ENCODE data around the gene TEF.

DNA sequence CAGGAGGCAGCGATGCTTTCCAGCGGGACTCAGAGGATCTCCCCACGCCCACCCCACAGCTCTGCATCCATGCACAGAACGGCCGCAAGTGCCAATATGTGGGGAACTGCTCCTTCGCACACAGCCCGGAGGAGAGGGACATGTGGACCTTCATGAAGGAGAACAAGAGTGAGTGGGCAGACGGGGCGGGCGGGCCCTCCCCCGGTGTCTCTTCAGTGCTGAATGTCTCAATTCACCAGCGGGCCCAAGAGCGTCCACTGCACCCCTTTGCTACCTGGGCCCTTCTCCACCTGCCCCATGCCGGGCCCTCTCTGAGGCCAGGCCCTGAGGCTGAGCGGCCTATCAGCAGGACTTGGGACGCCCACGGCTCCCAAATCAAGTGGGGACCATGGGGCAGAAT, 25.8 kb upstream of the TEF start:
- TF ChIP-seq EP300 (IDR thresholded peaks at IDR 0.05; ENCODE audit: borderline replicate concordance in 1 of 2, low read depth in 1 of 2, low read length in 1 of 2) = no peak
- TF ChIP-seq POLR2AphosphoS5 (IDR thresholded peaks at IDR 0.05; ENCODE audit: low read depth, low read length) = no peak
- TF ChIP-seq, protein P1, sequence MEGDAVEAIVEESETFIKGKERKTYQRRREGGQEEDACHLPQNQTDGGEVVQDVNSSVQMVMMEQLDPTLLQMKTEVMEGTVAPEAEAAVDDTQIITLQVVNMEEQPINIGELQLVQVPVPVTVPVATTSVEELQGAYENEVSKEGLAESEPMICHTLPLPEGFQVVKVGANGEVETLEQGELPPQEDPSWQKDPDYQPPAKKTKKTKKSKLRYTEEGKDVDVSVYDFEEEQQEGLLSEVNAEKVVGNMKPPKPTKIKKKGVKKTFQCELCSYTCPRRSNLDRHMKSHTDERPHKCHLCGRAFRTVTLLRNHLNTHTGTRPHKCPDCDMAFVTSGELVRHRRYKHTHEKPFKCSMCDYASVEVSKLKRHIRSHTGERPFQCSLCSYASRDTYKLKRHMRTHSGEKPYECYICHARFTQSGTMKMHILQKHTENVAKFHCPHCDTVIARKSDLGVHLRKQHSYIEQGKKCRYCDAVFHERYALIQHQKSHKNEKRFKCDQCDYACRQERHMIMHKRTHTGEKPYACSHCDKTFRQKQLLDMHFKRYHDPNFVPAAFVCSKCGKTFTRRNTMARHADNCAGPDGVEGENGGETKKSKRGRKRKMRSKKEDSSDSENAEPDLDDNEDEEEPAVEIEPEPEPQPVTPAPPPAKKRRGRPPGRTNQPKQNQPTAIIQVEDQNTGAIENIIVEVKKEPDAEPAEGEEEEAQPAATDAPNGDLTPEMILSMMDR (IDR thresholded peaks at IDR 0.05) = no peak
- TF ChIP-seq, protein P2, sequence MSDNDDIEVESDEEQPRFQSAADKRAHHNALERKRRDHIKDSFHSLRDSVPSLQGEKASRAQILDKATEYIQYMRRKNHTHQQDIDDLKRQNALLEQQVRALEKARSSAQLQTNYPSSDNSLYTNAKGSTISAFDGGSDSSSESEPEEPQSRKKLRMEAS (IDR thresholded peaks at IDR 0.05; ENCODE audit: low read depth) = no peak
- TF ChIP-seq ELF1 (IDR thresholded peaks at IDR 0.05) = no peak

Measured in SK-N-SH (cell line).